HepG2 (cell line): ENCODE measurements around the gene CSAG3. TPM values are rescaled to one million over a fixed set of nuclear protein-coding genes. Genes with fewer than 3 reads are reported as not detected.
"Not testable (repeated sequence)": the region's sequence is repeated elsewhere in the genome, so short reads cannot be mapped to it uniquely, and the experiment has no call there.

Experiments used
- ATAC-seq: fragments of 200-7000 bp; cut with Tn5 transposase; 3 replicates; pipeline ENCODE4 v1.9.1; 2020; ENCODE audit warnings: mild to moderate bottlenecking, moderate library complexity
- BruUV-seq: library from RNA; stranded (reverse); fragments of 400-500 nt; replicated peaks from 2 replicates; lab custom pipeline; 2021; lab: Mats Ljungman, UMichigan
- CTCF ChIA-PET: fragments of 300-600 bp; formaldehyde crosslinking; extraction: SDS; loops from one replicate; lab custom pipeline; 2021; ENCODE audit warnings: low total read pairs, inconsistent platforms, low intra/inter-chr PET ratio; lab: Yijun Ruan, JAX
- POLR2A ChIA-PET: fragments of 350-600 bp; sonication (Branson Sonifier 250); formaldehyde crosslinking; loops from one replicate; lab custom pipeline; 2020; ENCODE audit warnings: antibody characterized with exemption, inconsistent platforms; lab: Yijun Ruan, JAX
- DNase-seq: peaks from one replicate; pipeline ENCODE4 v3.0.0-alpha.2; 2015; ENCODE audit warnings: low spot score
- FAIRE-seq: peaks from 3 replicates; lab custom pipeline; 2011; peaks lifted over from hg19 to GRCh38; lab: Jason Lieb, UNC
- H2AFZ ChIP-seq: one replicate; pipeline ENCODE4 v1.6.1; 2011; ENCODE audit warnings: low read length, inconsistent platforms
- H3K27ac ChIP-seq: fragments of 300-600 bp; 3 replicates; pipeline ENCODE4 v1.8.0; 2011; ENCODE audit warnings: mixed run types, mild to moderate bottlenecking, mixed read lengths, low read length, inconsistent platforms; ENCODE audit not compliant: insufficient read depth; ENCODE audit errors: extremely low read length
- H3K27me3 ChIP-seq, 2 experiments: fragments of 200-600 bp in 1 of 2; 2 replicates in 1 of 2; 3 replicates in 1 of 2; pipeline versions ENCODE4 v1.6.0 to v1.8.0; 2011; ENCODE audit warnings: low read length in 2 of 2, mild to moderate bottlenecking in 2 of 2, moderate library complexity in 2 of 2, inconsistent platforms in 1 of 2; ENCODE audit not compliant: insufficient read depth in 2 of 2, control insufficient read depth in 1 of 2
- H3K36me3 ChIP-seq, 2 experiments: fragments of 200-600 bp in 1 of 2; replicated peaks in 1 of 2; 2 replicates in 1 of 2; 3 replicates in 1 of 2; pipeline versions ENCODE4 v1.5.1 to v1.8.0; 2011; ENCODE audit warnings: low read length in 2 of 2, inconsistent platforms in 1 of 2; ENCODE audit not compliant: insufficient read depth in 2 of 2, control insufficient read depth in 1 of 2
- H3K4me1 ChIP-seq: 2 replicates; pipeline ENCODE4 v1.5.1; 2012; ENCODE audit warnings: low read length, inconsistent platforms; ENCODE audit not compliant: insufficient read depth
- H3K4me2 ChIP-seq: 2 replicates; pipeline ENCODE4 v1.6.0; 2011; ENCODE audit warnings: low read depth, low read length, inconsistent platforms
- H3K4me3 ChIP-seq, 3 experiments: fragments of 200-600 bp in 1 of 3; sonication (generic), shearing (Covaris generic) in 1 of 3; replicated peaks in 1 of 3; 2 replicates each; pipeline ENCODE4 v1.5.1; 2011 to 2016; ENCODE audit warnings: low read length in 3 of 3, inconsistent platforms in 2 of 3, low read depth in 2 of 3, mild to moderate bottlenecking in 2 of 3, control low read depth in 1 of 3, mixed read lengths in 1 of 3; ENCODE audit not compliant: insufficient read depth in 1 of 3
- H3K79me2 ChIP-seq: one replicate; pipeline ENCODE4 v1.6.1; 2011; ENCODE audit warnings: low read length, inconsistent platforms; ENCODE audit not compliant: insufficient read depth
- H3K9ac ChIP-seq: 2 replicates; pipeline ENCODE4 v1.6.0; 2011; ENCODE audit warnings: mild to moderate bottlenecking, low read depth, low read length, inconsistent platforms; ENCODE audit not compliant: insufficient read depth
- H3K9me3 ChIP-seq: 2 replicates; pipeline ENCODE4 v1.5.1; 2012; ENCODE audit warnings: mild to moderate bottlenecking, low read length
- H4K20me1 ChIP-seq: 2 replicates; pipeline ENCODE4 v1.6.0; 2011; ENCODE audit warnings: inconsistent platforms, mild to moderate bottlenecking, low read length, moderate library complexity; ENCODE audit not compliant: insufficient read depth
- ATM ChIP-seq: fragments of 450-650 bp; IDR thresholded peaks from 2 replicates; pipeline ENCODE4 v1.7.1; 2017; ENCODE audit warnings: mild to moderate bottlenecking, borderline replicate concordance
- SMAD9 ChIP-seq: sonication (generic); formaldehyde crosslinking; IDR thresholded peaks from 2 replicates; pipeline ENCODE4 v1.5.1; 2020; ENCODE audit warnings: mild to moderate bottlenecking, missing genetic modification reagents
- TSC22D2 ChIP-seq: sonication (generic); formaldehyde crosslinking; IDR thresholded peaks from 2 replicates; pipeline ENCODE4 v1.5.1; 2020; ENCODE audit warnings: missing genetic modification reagents, mild to moderate bottlenecking, borderline replicate concordance
- ZNF44 ChIP-seq: sonication (generic); formaldehyde crosslinking; IDR thresholded peaks from 2 replicates; pipeline ENCODE4 v1.5.1; 2020; ENCODE audit warnings: mild to moderate bottlenecking, missing genetic modification reagents
- WGBS: methylation state at CpG from one replicate; pipeline ENCODE4 v1.1.6; 2017; ENCODE audit warnings: low lambda C conversion rate; 5-methylcytosine and 5-hydroxymethylcytosine counted together
- in situ Hi-C: cut with HindIII; loops from 2 replicates; pipeline ENCODE4 v1.10.0; 2017; ENCODE audit warnings: low pct_unique_long_range_greater_than_20kb; ENCODE audit not compliant: extremely low pct_ligation_motif_present
- intact Hi-C: fragments of 100-400 bp; cut with micrococcal nuclease; formaldehyde crosslinking; loops from one replicate; pipeline ENCODE4 v1.10.0; 2022; ENCODE audit not compliant: unreplicated experiment
- polyA plus RNA-seq, 8 experiments: library from polyadenylated mRNA; depleted of rRNA in 3 of 8; stranded (reverse) in 7 of 8; unstranded in 1 of 8; fragments of >200 nt; fragmentation: Illumina TruSeq in 4 of 8; extraction: Trizol in 4 of 8; gene quantifications; 2 replicates each; pipeline versions ENCODE4 v1.2.1 to v1.2.3, GENCODE V29; 2011 to 2016; ENCODE audit warnings: low read depth in 4 of 8, missing spikeins in 1 of 8, mixed read lengths in 1 of 8; ENCODE audit not compliant: insufficient read depth in 1 of 8
- total RNA-seq, 5 experiments: library from RNA; depleted of rRNA; stranded (reverse); fragments of >200 nt; fragmentation: Illumina TruSeq; extraction: Trizol; gene quantifications; 2 replicates each; pipeline ENCODE4 v1.2.3, GENCODE V29; 2016; ENCODE audit warnings: low read depth in 1 of 5

Gene CSAG3
- total and polyA plus RNA-seq, 2 of the 13 experiments (the other 11 are each of a cell fraction or from before 2014, with no cell fraction given) = not detected

DNA sequence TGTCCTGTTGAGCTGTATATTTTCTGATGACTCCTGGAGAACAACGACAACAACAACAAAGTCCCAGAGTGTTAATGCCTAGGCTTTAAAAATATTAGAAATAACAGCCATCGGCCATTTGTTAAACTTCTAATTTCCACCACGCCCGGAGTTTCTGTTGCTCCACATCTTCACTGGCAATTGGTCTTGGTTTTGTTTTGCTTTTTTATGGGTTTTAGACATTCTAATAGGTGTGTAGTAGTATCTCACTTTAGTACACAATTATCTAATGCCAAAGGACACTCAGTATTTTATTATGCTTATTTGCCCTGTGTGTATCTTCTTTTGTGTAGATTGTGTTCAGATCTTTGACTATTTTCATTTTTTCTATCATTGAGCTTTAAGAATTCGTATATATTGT is 20.5 kb upstream of the CSAG3 start:
- in situ Hi-C loops (no loop called here), intact Hi-C loops (no loop called here)
- POLR2A ChIA-PET = no interaction called here
- ATAC-seq (no peak), FAIRE-seq (no peak), DNase-seq (no peak)
- CTCF ChIA-PET = no interaction called here
- no peak for TF ChIP-seq SMAD9 (CRISPR knock-in tag)
- no peak for TF ChIP-seq ZNF44
- TF ChIP-seq ATM = no peak
- no peak for TF ChIP-seq TSC22D2 (CRISPR knock-in tag)
- no peaks in the 10 kb centered on the region for H3K79me2 ChIP-seq
- H4K20me1 ChIP-seq = no peaks in the 10 kb centered on the region
- no peak overlapping the region for H3K9ac ChIP-seq
- H3K27ac ChIP-seq = no peak overlapping the region
- 17% methylated on average over 5 of the region's 5 CpGs for WGBS
- H3K4me1 ChIP-seq = no peaks in the 10 kb centered on the region
- no peaks in the 10 kb centered on the region for H3K36me3 ChIP-seq
- no TSS peak for BruUV-seq
- H3K4me2 ChIP-seq = no peak overlapping the region
- no peaks in the 10 kb centered on the region for H3K27me3 ChIP-seq
- H3K4me3 ChIP-seq = no peak overlapping the region
- H2AFZ ChIP-seq = no peak overlapping the region
- no peaks in the 10 kb centered on the region for H3K9me3 ChIP-seq

DNA sequence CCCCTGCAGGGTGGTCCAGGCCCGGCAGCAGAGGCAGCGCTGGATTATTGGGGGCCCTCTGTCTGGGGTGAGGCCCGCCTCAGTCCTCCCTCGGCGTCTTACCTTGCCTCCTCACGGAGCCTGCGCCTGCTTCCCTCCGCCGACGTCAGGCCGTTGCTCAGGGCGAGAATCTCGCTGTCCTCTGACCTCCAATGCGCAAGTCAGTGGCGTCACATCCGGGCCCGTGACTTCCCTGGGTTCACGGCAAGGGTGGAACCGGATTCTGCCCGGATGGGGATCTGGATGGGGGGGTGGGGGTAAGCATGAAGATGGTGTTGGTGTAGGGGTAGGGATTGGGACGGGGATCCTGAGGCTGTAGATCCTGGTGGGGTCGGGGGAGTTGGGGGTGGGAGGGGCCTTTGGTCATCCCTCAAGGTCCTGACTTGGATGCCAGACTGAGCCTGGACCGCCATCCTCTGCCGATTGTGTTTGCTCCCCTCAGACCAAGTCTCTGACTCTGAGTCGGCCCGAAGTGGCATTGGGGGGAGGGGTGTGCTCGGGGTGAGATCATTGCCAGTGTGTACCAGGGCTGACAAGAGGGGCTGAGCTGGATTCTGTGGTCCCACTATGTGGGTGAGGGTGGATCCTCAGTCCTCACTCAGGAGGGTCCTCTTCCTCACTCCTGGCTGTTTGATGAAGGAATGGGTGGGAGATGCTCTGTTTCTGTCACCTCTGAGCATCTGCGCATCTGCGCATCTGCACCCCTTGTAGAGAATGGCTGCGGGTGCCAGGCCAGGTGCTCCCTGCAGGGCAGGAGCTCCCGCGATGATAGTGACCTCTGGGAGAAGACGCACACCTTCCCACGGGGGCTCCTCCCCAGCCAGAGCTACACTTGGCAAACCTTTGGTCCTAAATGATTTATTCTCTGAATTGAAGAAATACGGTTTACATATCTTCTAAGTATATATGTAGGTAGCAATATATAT is 5.0 kb upstream of the CSAG3 start, which contains the start of gene MAGEA2:
Gene MAGEA2 (minus strand): TSS at position 157 of the 965 bp plus-strand sequence. CDS start 2,479 bp downstream, outside the sequence.
- POLR2A ChIA-PET, H3K36me3 ChIP-seq, H3K9me3 ChIP-seq, H2AFZ ChIP-seq, ATAC-seq, H3K4me3 ChIP-seq, FAIRE-seq, H3K27ac ChIP-seq, H3K9ac ChIP-seq, H4K20me1 ChIP-seq, BruUV-seq, in situ Hi-C loops, H3K27me3 ChIP-seq, H3K79me2 ChIP-seq, CTCF ChIA-PET, H3K4me1 ChIP-seq, intact Hi-C loops, DNase-seq, H3K4me2 ChIP-seq: not testable (repeated sequence)
- no CpG with 5 or more reads among the region's 35 CpGs for WGBS

DNA sequence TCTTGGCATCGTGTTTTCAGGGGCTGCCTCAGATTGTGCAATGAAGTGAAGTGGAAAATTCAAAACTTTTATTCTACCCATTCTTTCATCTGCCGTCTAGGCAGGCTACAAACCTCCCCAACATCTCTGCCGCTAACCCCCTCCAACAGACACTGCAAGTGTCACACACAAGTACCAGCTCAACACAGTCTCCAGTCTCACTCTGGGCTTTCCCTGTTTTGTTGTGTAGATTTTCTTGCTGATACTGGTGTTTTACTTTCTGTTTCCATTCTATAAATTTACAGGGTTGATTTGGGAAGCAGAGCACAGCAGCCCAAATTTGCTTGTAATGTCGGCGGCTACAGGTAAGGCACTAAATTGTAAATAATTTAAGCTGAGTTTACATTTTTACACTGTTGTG is 4.1 kb upstream of the CSAG3 start:
- DNase-seq, H2AFZ ChIP-seq, CTCF ChIA-PET, H3K9me3 ChIP-seq, H3K4me3 ChIP-seq, H3K27me3 ChIP-seq, H3K4me1 ChIP-seq, H3K36me3 ChIP-seq, intact Hi-C loops, H3K27ac ChIP-seq, ATAC-seq, in situ Hi-C loops, POLR2A ChIA-PET, H3K79me2 ChIP-seq, H4K20me1 ChIP-seq, BruUV-seq, FAIRE-seq, H3K4me2 ChIP-seq, H3K9ac ChIP-seq: not testable (repeated sequence)
- WGBS = no CpG with 5 or more reads among the region's 5 CpGs

DNA sequence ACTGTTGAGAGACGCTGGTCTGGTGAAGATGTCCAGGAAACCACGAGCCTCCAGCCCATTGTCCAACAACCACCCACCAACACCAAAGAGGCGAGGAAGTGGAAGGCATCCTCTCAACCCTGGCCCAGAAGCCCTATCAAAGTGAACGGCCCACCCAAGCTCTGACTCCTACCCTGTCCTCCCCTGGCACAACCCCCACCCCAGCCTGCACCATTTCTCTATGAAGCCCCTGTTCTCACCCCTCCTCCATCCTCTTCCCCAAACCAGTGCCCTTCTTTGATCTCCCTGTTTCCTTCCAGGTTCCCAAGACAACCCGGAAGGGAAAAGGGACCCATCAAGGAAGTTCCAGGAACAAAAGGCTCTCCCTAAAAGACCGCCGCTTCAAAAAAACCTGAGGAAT is 526 bp downstream of the CSAG3 start:
- H3K27me3 ChIP-seq, H3K4me3 ChIP-seq, in situ Hi-C loops, H3K36me3 ChIP-seq, H3K79me2 ChIP-seq, H3K9me3 ChIP-seq, intact Hi-C loops, FAIRE-seq, CTCF ChIA-PET, DNase-seq, BruUV-seq, H3K27ac ChIP-seq, H3K4me1 ChIP-seq, H4K20me1 ChIP-seq, H3K9ac ChIP-seq, POLR2A ChIA-PET, H3K4me2 ChIP-seq, ATAC-seq, H2AFZ ChIP-seq: not testable (repeated sequence)
- WGBS = no CpG with 5 or more reads among the region's 7 CpGs
